SK-N-SH (cell line): ENCODE data around the gene ESYT3.

Experiments used
- EP300 ChIP-seq, 2 experiments: IDR thresholded peaks; 2 replicates each; pipeline versions ENCODE4 v1.4.0 to v1.6.1; 2012; ENCODE audit warnings: borderline replicate concordance in 1 of 2, low read depth in 1 of 2, low read length in 1 of 2
- GABPA ChIP-seq: IDR thresholded peaks from 2 replicates; pipeline ENCODE4 v1.4.0; 2012; ENCODE audit warnings: low read depth, mild to moderate bottlenecking
- GATA2 ChIP-seq: sonication (generic); formaldehyde crosslinking; IDR thresholded peaks from 2 replicates; pipeline ENCODE4 v1.5.0; 2020; ENCODE audit warnings: mild to moderate bottlenecking, missing genetic modification reagents
- POLR2AphosphoS5 ChIP-seq: IDR thresholded peaks from 2 replicates; pipeline ENCODE4 v1.6.1; 2012; ENCODE audit warnings: low read depth, low read length
- RAD21 ChIP-seq: IDR thresholded peaks from 2 replicates; pipeline ENCODE4 v1.6.1; 2012; ENCODE audit warnings: mild to moderate bottlenecking, low read length
- RFX5 ChIP-seq: IDR thresholded peaks from 2 replicates; pipeline ENCODE4 v1.6.1; 2012; ENCODE audit warnings: mild to moderate bottlenecking, improper control_type of control experiment, low read length
- YY1 ChIP-seq: IDR thresholded peaks from 2 replicates; pipeline ENCODE4 v1.4.0; 2012; ENCODE audit warnings: low read depth, mild to moderate bottlenecking
- TF ChIP-seq, protein P1 (sequence below): fragments of 200-600 bp; sonication (generic); IDR thresholded peaks from 2 replicates; pipeline ENCODE4 v1.6.1; 2017; ENCODE audit warnings: antibody characterized with exemption, mild to moderate bottlenecking, moderate library complexity
- TF ChIP-seq, protein P2 (sequence below): fragments of 150-350 bp; IDR thresholded peaks from 2 replicates; pipeline ENCODE4 v1.6.1; 2017; ENCODE audit warnings: antibody characterized with exemption, low read length, low read depth, borderline replicate concordance
- TF ChIP-seq, protein P3 (sequence below): IDR thresholded peaks from 2 replicates; pipeline ENCODE4 v1.4.0; 2012; ENCODE audit warnings: low read depth, borderline replicate concordance

DNA sequence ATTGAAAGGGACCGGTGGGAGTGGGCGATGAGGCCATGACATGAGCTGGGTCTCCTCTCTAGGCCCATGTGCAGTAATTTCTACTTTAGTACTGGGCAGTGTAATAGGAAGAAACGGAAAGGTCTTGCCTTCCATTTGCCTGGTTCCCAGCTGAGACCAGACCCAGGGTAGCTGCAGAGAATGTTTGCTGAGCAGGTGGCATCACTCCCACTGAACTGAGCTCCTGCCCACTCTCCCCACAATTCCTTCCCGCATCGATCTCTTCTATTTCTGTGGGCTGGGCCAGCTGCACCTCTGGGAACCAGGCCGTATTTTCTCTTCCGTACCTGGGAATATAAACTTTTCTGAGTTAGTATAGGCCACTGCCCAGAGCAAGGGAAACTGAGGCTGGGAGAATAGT is 15.8 kb downstream of the ESYT3 start:
- TF ChIP-seq, protein P1, sequence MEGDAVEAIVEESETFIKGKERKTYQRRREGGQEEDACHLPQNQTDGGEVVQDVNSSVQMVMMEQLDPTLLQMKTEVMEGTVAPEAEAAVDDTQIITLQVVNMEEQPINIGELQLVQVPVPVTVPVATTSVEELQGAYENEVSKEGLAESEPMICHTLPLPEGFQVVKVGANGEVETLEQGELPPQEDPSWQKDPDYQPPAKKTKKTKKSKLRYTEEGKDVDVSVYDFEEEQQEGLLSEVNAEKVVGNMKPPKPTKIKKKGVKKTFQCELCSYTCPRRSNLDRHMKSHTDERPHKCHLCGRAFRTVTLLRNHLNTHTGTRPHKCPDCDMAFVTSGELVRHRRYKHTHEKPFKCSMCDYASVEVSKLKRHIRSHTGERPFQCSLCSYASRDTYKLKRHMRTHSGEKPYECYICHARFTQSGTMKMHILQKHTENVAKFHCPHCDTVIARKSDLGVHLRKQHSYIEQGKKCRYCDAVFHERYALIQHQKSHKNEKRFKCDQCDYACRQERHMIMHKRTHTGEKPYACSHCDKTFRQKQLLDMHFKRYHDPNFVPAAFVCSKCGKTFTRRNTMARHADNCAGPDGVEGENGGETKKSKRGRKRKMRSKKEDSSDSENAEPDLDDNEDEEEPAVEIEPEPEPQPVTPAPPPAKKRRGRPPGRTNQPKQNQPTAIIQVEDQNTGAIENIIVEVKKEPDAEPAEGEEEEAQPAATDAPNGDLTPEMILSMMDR, result no peak
- TF ChIP-seq, protein P2, sequence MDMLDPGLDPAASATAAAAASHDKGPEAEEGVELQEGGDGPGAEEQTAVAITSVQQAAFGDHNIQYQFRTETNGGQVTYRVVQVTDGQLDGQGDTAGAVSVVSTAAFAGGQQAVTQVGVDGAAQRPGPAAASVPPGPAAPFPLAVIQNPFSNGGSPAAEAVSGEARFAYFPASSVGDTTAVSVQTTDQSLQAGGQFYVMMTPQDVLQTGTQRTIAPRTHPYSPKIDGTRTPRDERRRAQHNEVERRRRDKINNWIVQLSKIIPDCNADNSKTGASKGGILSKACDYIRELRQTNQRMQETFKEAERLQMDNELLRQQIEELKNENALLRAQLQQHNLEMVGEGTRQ, result no peak
- TF ChIP-seq GATA2 (CRISPR knock-in tag), result no peak
- no peak for TF ChIP-seq POLR2AphosphoS5
- TF ChIP-seq, protein P3, sequence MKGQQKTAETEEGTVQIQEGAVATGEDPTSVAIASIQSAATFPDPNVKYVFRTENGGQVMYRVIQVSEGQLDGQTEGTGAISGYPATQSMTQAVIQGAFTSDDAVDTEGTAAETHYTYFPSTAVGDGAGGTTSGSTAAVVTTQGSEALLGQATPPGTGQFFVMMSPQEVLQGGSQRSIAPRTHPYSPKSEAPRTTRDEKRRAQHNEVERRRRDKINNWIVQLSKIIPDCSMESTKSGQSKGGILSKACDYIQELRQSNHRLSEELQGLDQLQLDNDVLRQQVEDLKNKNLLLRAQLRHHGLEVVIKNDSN, result no peak
- no peak for TF ChIP-seq RFX5
- no peak for TF ChIP-seq EP300 (IDR thresholded peaks at IDR 0.05; ENCODE audit: borderline replicate concordance in 1 of 2, low read depth in 1 of 2, low read length in 1 of 2)
- TF ChIP-seq GABPA, result no peak
- no peak for TF ChIP-seq YY1
- TF ChIP-seq RAD21, result no peak
